Muscle of back (tissue), 11 donors: Measurements from ENCODE around the gene KIF16B. TPM values are rescaled to one million over a fixed set of nuclear protein-coding genes. Genes with fewer than 3 reads are reported as not detected.

ENCODE experiments used
- DNase-seq, 3 donors: peaks; one replicate each; pipeline versions ENCODE4 v3.0.0 to v3.0.0-alpha.2; 2013
- polyA plus RNA-seq, 10 donors: library from polyadenylated mRNA; unstranded; fragments of 120-200 nt; gene quantifications; one replicate each; pipeline ENCODE4 v1.2.1, GENCODE V29; 2013; ENCODE audit not compliant: insufficient read length in 10 of 10

The KIF16B gene
- polyA plus RNA-seq, 10 donors: 13.1 to 35.8 (median 18.4) TPM

DNA sequence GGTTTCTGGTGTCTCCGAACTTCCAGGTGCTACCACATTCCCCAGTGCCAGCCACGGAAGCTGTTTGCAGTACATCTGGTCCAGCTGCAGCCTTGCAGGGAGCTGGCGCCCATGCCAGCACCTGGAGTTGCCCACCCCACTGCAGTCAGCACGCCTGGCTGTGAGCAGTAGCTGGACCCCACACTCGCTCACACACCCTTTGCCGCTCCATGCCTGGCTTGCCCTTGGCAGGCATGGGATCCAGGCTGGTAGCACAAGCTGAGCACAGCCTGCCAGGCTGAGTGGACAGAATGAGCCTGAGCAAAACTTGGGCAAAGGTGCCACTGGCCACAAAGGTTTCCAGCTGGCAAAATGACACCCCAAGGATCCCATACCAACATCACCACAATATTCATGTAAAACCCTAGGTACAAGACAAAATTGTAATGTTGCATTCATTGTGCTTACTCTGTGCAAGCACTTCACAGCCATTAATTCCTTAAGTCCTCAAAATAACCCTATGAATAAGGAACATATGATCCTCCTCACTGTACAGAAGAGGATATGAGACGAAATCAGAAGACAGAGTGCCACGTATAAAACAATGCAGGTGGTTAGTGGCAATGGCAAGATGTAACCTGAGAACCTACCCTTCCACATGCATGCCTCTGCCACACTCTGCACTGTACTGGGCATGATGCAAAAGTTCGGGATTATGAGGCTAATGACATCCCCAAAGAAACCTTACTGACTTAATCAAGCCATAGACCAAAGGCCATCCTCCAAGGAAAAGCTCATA, 18.3 kb downstream of the KIF16B start:
- DNase-seq: no peak

DNA sequence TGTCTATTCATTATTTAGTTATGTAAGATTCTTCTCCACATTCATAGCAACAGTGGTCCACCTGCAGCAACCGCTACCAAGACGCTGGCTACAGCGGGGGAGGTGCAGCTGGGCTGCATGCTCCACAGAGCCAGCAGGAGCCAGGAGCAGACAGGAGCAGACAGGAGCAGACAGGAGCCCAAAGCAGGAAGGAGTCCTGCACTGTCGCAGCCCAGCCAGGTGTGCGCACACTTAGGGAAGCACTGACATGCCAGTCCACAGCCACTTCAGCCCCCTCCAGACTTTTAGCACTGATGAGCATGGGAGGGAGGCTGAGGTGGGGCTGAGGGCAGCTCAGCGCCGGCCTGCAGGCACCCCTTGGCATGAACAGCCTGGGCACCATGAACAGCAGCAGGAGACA, 19.6 kb downstream of the KIF16B start:
- no peak for DNase-seq

DNA sequence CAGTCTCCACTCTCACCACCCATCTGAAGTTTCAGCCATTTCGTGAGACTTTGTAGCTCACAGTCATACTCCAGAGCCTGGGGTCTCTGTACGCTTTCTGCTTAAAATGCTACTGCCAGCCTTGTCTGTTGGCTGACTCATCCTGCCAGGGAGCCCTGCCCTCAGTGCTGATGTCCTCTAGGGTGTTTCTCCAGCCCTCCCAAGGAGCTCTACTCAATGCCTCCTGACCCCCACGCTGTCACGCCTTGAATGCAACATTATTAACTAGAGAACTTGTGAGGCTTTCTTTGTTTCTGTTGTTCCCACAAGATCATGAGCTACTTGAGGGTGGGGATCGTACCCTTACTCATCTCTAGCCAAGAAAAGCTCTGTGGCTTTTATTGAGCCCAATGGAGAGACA, 20.1 kb downstream of the KIF16B start:
- no peak for DNase-seq

DNA sequence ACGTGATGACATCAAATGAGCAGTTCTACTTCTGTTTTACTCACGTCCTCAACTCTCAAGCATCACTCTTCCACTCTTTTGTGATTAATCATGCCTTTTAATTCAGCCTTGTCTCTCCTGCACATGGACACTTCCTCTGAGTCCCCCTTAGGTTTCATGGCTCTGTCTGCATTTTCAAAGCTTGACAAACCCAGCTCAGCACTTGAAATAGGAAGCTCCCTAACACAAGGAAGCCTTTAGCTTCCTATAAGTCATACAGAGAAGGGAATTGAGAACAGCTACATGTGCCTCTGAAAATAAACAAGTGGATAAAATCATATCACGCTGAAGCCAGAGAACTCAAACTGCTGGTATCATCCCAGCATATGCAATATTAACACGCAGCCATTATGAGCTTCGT, 21.2 kb downstream of the KIF16B start:
- DNase-seq: no peak

DNA sequence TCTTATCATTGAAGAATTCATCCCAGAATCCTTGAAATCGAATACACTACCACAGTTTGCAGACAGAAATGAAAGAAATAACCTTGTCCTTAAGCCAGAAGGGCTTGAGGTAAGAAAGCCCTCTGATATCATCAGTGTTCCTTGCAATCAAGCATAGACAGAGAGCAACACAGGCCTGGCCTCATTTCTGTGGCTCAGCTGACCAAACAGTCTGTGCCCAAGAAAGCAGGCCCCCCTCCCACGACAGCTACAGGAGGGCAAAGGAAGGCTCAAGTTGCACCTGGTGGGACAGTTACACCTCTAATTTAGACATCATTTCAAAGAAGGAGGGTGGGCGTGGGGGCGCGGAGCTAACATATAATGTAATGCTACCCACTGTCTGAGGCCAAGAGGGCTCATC, 21.6 kb downstream of the KIF16B start:
- no peak for DNase-seq

DNA sequence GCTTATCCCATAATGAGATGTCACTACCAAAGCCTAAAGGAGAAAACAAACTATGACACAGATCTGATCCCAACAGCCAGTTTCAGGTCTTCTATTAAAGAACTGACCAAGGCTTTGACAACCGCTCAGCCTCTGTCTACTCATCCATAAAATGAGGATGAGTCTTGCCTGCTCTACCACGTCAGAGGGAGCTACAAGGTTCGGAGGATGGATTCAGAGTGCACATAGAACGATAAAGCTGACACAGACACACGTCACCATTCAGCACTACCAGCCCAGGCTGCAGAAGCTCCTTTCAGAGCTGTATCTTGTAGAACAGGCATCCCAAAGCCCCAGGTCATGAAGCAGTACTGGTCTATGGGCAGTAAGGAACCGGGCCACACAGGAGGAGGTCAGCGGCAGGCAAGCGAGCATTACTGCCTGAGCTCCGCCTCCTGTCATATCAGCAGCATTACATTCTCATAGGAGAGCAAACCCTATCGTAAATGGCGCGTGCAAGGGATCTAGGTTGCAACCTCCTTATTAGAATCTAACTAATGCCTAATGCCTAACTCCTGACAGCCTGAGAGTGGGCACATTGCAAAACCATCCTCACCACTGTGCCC, 25.1 kb downstream of the KIF16B start:
- DNase-seq: no peak

DNA sequence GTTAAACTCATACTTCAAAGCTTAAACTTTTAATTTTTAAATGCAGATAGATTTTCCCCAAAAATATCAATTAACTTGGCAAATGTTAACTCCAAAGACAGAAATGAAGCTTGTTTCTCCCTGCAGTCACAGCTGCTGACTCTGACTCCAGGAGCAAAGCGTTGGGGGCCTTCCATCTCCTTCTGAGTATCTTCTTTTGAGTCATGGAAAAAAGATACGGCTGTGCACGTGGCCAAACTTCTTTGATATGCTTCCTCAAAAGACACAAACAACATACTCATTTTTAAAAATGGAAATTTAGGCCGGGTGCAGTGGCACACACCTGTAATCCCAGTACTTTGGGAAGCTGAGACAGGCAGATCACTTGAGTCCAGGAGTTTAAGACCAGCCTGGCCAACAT, 28.3 kb downstream of the KIF16B start:
- no peak for DNase-seq

DNA sequence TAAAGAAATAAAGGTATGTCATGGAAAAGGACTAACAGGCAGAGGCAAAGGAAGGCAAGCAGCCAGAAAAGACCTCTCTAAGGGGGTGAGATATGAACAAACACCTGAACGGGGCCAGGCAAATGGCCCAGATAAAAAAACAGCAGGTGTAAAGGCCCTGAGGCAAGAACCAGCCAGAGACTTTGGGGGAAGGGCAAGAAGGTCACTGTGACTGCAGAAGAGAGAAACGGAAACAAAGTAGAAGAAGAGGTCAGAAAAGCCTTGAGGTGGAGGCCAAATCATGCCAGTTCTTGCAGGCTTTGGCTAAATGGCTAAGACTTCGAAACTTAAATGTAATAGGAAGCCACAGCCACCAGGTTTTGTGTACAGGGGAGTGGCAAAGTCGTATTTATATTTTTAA, 30.8 kb downstream of the KIF16B start:
- no peak for DNase-seq

DNA sequence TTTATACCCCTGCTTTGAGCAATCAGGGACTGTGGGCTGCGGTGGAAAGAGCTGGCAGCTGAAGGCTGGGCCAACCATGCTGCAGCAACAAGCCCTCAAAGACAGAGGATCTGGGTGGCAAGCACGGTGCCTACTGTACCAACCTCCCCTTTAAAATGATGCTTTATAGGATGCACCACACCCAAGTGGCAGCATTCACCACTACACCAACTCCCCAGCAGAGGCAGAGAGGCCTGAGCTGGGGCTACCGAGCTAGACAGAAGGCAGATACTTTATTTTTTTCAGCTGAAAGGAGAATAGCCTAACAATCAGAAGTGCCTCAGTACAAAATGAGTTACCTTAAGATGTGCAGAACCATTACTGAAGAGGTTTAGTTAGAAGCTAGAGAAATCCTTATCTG, 31.4 kb downstream of the KIF16B start:
- no peak for DNase-seq

DNA sequence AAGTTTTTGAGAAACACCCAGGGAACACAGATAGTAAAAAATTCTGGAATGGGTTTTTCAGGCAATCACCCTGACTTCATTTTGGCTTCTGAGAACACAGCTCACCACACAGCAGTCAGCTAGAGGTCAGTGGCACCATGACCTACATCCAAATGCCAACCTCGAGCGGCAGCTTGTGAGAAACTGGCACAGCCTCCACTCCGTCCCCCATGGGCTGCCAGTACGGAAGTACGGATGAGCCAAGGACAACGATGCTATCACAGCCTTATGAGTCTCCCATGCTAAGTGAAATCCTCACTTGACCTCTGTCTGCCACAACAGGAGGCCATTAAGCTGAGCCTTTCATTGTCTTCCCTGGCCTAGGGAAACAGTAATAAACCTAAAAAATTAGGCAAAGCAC, 32.0 kb downstream of the KIF16B start:
- DNase-seq: no peak

DNA sequence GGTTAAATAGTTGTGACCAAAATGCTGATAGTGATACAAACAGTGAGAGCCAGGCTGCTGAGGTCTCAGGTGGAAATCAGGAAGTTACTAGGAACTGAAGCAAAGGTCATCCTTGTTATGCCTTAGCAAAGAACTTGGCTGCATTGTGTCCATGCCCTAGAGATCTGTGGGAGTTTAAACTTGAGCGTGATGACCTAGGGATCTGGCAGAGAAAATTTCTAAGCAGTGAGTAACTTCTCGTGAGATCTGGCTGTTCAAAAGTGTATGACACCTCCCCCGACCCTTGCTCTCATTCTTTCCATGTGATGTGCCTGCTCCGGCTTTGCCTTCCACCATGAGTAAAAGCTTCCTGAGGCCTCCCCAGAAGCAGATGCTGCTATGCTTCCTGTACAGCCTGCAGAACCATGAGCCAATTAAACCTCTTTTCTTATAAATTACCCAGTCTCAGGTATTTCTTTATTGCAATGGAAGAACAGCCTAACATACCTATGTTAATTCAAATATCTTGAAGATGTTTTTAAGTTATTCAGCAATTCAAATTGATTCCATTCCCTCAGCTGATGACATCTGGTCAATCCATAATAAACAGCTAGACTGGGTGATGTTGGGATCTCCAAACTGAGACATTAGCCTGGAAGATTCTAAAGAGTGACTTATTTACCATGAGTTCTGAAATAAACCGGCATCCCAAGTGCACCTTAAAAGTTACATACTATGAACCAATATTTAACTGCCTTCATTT, 33.8 kb downstream of the KIF16B start:
- DNase-seq: no peak

DNA sequence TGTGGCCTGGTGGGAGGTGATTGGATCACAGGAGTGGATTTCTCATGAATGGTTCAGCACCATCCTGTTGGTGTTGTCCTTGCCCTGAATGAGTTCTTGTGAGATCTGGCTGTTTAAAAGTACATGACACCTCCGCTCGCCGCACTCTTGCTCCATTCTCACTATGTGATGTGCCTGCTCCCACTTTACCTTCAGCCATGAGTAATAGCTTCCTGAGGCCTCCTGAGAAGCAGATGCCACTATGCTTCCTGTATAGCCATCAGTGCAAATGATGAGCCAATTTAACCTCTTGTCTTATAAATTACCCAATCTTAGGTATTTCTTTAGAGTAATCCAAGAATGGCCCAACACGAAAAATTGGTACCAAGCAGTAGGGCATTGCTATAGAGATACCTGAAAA, 34.5 kb downstream of the KIF16B start:
- DNase-seq: no peak

DNA sequence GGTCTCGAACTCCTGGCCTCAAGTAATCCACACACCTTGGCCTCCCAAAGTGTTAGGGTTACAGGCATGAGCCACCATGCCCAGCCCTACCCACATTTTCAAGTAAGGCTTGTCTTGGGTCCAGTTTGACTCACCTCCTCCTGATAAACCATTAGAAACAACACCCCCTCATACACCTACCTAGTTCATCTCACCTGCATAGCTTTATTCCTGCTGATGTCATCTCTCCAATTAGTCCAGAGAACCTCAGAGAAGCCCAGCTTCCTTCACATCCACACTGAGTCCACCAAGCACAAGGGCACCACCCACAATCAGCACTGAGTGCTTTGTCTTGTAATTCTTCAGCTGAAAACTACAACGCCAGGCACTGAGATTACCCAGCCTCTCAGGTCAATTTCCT, 35.3 kb downstream of the KIF16B start:
- DNase-seq: no peak

DNA sequence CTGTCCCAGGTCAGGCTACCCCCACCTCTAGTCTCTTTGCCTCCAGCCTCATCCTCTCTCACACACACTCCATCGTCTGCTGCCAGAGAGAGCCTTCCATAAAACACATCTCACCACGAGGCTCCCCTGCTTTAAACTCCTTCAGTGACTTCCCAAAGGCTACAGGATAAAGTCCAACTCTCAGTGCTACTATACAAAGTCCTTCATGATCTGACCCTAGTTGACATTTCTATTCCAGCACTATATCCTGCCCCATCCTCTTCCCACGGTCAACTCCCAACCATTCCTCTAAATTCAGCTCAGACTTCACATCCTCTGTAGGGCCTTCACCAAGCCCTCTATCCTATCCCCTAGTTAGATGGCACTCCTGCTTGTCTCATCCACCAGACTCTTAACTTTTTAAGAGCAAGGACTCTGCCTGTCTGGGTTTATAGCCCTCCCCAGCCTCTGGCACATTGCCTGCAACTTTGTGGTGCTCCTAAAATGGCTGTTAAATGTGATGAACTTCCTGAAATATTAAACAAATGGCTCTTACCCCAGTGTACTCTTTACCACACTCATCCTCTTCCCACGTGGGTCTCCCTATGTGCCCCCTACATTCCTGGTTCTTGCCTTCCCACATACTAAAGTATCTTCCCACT, 36.1 kb downstream of the KIF16B start:
- no peak for DNase-seq

DNA sequence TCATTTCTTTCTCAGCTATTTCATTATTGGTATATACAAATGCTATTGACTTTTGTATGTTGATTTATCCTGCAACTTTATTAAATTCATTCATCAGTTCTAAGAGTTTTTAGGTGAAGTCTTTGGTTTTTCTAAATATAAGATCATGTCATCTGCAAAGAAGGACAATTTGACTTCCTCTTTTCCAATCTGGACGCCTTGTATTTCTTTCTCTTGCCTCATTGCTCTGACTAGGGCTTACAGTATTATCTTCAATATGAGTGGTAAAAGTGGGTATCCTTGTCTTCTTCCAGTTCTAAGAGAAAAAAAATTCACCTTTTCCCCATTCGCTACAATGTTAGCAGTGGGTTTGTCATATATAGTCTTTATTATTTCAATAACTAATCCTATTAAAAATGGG, 38.0 kb downstream of the KIF16B start:
- DNase-seq: no peak

DNA sequence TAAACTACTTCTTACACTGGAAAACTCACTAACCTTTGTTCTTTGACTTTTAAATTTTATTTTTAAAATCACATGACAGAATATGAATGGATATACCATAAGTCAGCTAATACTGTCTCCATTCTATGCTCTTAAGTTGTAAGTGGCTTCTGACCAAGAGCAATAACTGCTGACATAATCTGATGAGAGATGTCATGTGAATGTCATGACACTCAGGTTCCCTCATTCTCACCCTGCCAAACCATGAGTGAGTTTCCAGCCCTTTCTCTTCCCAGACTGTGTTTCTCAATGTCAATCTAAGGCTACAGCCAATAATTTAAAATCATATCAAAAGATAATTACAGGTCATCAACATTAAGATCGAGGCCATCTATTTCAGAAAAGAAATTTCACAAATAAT, 39.7 kb downstream of the KIF16B start:
- DNase-seq: peak in 1 of 3 donors; percentile 12

DNA sequence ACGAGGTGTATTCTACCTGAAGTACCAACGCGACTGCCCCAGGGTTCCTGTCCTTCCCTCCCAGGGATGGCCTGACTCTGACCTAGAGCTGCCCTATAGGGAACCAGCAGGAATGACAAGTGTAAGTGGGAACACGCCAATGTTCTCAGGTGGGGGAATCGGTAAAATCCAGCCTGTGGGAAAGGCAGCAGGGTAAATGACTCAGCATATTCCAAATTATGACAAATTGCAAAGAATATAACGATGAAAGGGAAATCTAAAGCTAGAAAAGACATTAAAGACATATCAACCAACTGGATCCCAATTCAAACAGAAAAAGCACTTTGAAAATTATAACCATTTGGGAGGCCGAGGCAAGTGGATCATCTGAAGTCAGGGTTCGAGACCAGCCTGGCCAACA, 41.8 kb downstream of the KIF16B start:
- DNase-seq: no peak

DNA sequence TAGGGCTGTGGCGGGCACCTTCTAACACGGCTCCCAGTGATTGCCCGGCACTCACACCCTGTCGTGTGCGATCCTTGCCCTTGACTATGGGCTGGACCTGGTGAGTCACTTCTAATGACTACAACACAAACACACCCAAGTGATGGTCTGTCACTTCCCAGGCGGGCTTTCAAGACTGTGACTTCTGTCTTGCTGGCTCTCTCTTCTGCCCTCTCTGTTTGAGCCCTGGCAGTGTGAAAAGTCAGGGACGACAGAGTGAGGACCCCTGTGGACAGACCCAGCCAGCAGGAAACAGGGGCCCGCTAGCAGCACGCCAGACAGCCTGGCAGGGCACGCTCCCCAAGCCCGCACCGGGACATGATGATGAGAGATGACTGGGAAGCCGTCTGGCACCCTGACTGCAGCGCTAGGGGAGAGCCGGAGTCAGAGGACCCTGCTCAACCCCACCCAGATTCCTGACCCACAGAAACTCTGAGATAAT, 43.0 kb downstream of the KIF16B start:
- DNase-seq: no peak

DNA sequence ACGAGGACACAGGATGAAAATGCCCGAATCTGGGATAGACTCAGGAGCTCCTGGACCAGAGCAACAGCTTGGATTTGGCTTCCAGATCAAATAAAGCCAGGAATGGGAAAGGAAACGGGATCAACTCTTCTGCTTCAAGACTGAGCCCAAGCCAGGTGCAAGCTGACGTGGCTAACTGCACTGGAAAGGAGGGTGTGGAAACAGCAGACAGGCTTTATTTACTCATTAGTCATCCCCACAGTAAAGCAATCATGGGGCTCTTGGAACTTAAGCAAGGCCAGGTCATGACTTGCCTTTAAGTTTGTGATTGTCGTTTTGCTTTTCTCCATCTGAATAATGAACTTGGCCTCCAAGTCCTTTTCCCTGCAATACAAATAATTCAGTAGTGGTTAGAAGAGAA, 45.2 kb downstream of the KIF16B start:
- DNase-seq: peak; percentile 48 to 53 (median 51)

DNA sequence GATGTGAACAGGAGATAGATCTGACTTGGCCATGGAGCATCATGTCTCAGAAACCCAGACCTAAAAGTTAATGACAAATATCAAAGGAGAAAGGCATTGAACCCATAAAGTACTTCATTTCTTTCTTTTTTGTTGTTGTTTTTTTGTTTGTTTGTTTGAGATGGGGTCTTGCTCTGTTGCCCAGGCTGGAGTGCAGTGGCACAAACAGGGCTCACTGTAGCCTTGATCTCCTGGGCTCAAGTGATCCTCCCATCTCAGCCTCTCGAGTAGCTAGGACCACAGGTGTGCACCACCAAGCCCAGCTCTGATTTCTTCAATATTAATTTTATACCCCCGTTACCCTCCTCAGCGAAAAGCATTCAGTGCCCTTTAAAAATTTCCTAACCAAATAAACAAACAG, 45.8 kb downstream of the KIF16B start:
- no peak for DNase-seq

DNA sequence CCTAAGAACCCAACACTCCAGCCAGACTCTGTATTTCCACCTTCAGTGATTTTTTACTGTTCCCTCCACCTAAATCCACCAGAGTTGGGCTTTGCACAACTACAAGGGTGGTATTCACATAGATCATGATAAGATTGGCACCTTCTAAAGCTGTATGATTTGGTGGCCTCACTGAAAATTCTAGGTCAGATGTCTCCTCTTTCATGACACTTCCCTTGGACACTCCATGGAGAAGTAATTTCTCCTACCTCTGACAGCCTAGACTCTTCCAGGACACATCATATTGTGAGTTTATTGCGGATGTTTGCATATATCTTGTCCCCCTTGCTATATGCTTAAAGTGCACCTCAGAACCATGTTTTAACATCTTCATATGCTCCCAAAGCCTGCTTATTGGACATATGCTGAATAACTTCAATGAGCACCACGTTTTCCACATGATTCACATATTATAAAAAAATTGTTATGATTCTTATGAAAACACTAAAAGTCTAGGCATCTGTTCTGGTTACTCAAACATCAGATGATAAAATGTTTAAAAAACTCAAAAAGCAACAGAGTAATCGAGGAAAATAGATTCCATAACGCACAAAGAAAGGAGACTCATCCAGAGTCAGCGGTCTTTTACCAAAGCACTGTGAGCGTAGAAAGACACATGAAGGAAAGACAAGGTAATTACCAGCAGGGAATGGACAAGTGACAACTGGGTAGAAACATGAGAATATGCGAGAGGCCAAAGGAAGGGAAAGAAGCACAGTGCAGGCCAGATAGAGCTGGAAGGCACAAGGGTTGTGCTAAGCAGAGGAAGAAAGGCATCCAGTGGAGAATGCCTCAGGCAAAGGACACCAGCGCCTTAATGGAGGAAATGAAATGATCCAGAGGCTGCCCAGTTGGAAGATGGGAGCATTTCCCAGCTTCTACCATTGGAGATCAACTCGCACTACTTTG, 46.5 kb downstream of the KIF16B start:
- DNase-seq: peak in 2 of 3 donors; percentile 19 to 46
